ENCODE data around the gene UBE2E3. TPM values are rescaled to one million over a fixed set of nuclear protein-coding genes. Genes with fewer than 3 reads are reported as not detected.

Gene UBE2E3
- total and polyA plus RNA-seq, 9 donors = 105 to 161 (median 134) TPM

GRCh38 chr2:181042706-181043105, 62.3 kb downstream of the UBE2E3 start:
- H3K27ac ChIP-seq (ENCODE audit: low read length) = no peak overlapping the region
- DNase-seq = no peak
- H3K36me3 ChIP-seq (ENCODE audit: control insufficient read depth, insufficient read depth, low read length) = no peaks in the 10 kb centered on the region
- H3K4me3 ChIP-seq (ENCODE audit: low read length) = no peak overlapping the region
- H3K27me3 ChIP-seq (ENCODE audit: control insufficient read depth, insufficient read depth, low read length) = no peaks in the 10 kb centered on the region
- no peaks in the 10 kb centered on the region for H3K9me3 ChIP-seq (replicated peaks; ENCODE audit: control insufficient read depth, low read depth, low read length)
- WGBS (ENCODE audit: insufficient coverage) = no CpG with 5 or more reads among the region's 1 CpG
- H3K4me1 ChIP-seq (ENCODE audit: control insufficient read depth, insufficient read depth, low read length) = no peaks in the 10 kb centered on the region

- WGBS (ENCODE audit: insufficient coverage) = no CpG with 5 or more reads among the region's 1 CpG
- no peak overlapping the region for H3K4me3 ChIP-seq (ENCODE audit: low read length)
- H3K9me3 ChIP-seq (replicated peaks; ENCODE audit: control insufficient read depth, low read depth, low read length) = no peaks in the 10 kb centered on the region
- no peak for DNase-seq
- no peak overlapping the region for H3K27ac ChIP-seq (ENCODE audit: low read length)
- H3K4me1 ChIP-seq (ENCODE audit: control insufficient read depth, insufficient read depth, low read length) = no peaks in the 10 kb centered on the region
- H3K36me3 ChIP-seq (ENCODE audit: control insufficient read depth, insufficient read depth, low read length) = no peaks in the 10 kb centered on the region
- no peaks in the 10 kb centered on the region for H3K27me3 ChIP-seq (ENCODE audit: control insufficient read depth, insufficient read depth, low read length)
Measured at GRCh38 chr2:181046833-181047232, 66.4 kb downstream of the UBE2E3 start.

GRCh38 chr2:181047829-181048228, 67.4 kb downstream of the UBE2E3 start:
- 39% methylated on average over 2 of the region's 4 CpGs for WGBS (ENCODE audit: insufficient coverage)
- no peak for DNase-seq
- H3K4me1 ChIP-seq (ENCODE audit: control insufficient read depth, insufficient read depth, low read length) = no peaks in the 10 kb centered on the region

GRCh38 chr2:181051861-181052522, 71.6 kb downstream of the UBE2E3 start:
- no peak overlapping the region for H3K4me3 ChIP-seq (ENCODE audit: low read length)
- no peak for DNase-seq
- no peaks in the 10 kb centered on the region for H3K36me3 ChIP-seq (ENCODE audit: control insufficient read depth, insufficient read depth, low read length)
- H3K4me1 ChIP-seq (ENCODE audit: control insufficient read depth, insufficient read depth, low read length) = no peaks in the 10 kb centered on the region
- no peaks in the 10 kb centered on the region for H3K9me3 ChIP-seq (replicated peaks; ENCODE audit: control insufficient read depth, low read depth, low read length)
- H3K27me3 ChIP-seq (ENCODE audit: control insufficient read depth, insufficient read depth, low read length) = no peaks in the 10 kb centered on the region
- H3K27ac ChIP-seq (ENCODE audit: low read length) = no peak overlapping the region
- no CpG with 5 or more reads among the region's 3 CpGs for WGBS (ENCODE audit: insufficient coverage)

More at GRCh38 chr2:181047829-181048228, 67.4 kb downstream of the UBE2E3 start:
- Histone ChIP-seq H3K4me3 (ENCODE audit: low read length) (no peak overlapping the region), H3K36me3 (ENCODE audit: control insufficient read depth, insufficient read depth, low read length) (no peaks in the 10 kb centered on the region), H3K9me3 (replicated peaks; ENCODE audit: control insufficient read depth, low read depth, low read length) (no peaks in the 10 kb centered on the region), H3K27ac (ENCODE audit: low read length) (no peak overlapping the region), H3K27me3 (ENCODE audit: control insufficient read depth, insufficient read depth, low read length) (no peaks in the 10 kb centered on the region)

DNA sequence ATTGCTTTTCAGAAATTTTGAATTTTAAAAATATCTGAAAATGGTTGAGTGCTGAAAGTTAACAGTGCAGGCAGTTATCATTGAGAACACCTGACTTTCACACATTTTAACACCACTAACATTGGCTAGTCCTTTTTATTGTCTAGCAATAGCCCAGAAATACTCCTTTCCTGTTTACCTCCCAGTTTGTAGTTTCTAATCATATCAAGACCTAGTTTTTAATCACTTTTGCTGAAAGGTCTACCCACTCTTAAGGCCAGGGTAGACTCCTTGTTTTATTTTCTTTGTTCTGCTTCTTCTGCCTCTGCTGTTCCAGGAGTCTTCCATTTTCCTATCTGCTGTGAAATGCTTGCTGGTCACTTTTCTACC, 72.1 kb downstream of the UBE2E3 start:
- H3K4me1 ChIP-seq (ENCODE audit: control insufficient read depth, insufficient read depth, low read length) = no peaks in the 10 kb centered on the region
- no peak overlapping the region for H3K27ac ChIP-seq (ENCODE audit: low read length)
- H3K27me3 ChIP-seq (ENCODE audit: control insufficient read depth, insufficient read depth, low read length) = no peaks in the 10 kb centered on the region
- H3K36me3 ChIP-seq (ENCODE audit: control insufficient read depth, insufficient read depth, low read length) = no peaks in the 10 kb centered on the region
- no peaks in the 10 kb centered on the region for H3K9me3 ChIP-seq (replicated peaks; ENCODE audit: control insufficient read depth, low read depth, low read length)
- no peak overlapping the region for H3K4me3 ChIP-seq (ENCODE audit: low read length)
- DNase-seq = no peak

- H3K27ac ChIP-seq (ENCODE audit: low read length) = no peak overlapping the region
- WGBS (ENCODE audit: insufficient coverage) = no CpG with 5 or more reads among the region's 2 CpGs
- no peak for DNase-seq
- H3K9me3 ChIP-seq (replicated peaks; ENCODE audit: control insufficient read depth, low read depth, low read length) = no peaks in the 10 kb centered on the region
- H3K36me3 ChIP-seq (ENCODE audit: control insufficient read depth, insufficient read depth, low read length) = no peaks in the 10 kb centered on the region
- H3K27me3 ChIP-seq (ENCODE audit: control insufficient read depth, insufficient read depth, low read length) = no peaks in the 10 kb centered on the region
- H3K4me3 ChIP-seq (ENCODE audit: low read length) = no peak overlapping the region
- H3K4me1 ChIP-seq (ENCODE audit: control insufficient read depth, insufficient read depth, low read length) = no peaks in the 10 kb centered on the region
Measured at GRCh38 chr2:181054256-181054655, 73.9 kb downstream of the UBE2E3 start.

DNA sequence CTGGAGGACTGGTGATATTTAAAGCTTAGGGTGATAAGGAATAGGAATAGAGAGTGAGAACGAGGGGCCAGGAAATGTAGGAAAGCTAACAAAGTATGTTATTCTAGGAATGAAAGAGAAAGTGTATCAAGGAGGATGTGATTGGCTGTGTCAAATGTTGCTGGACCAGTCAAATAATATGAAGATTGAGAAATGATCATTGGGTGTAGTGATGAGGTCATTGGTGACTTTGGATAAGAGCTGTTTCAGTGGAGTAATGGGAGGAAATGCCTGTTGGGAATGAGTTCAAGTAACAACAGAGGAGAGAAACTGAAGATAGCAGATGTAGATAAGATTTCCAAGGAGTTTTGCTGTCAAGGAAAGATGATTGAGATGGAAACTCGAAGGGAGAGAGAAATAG, 74.4 kb downstream of the UBE2E3 start:
- no peak overlapping the region for H3K4me3 ChIP-seq (ENCODE audit: low read length)
- no peaks in the 10 kb centered on the region for H3K36me3 ChIP-seq (ENCODE audit: control insufficient read depth, insufficient read depth, low read length)
- no peak for DNase-seq
- H3K9me3 ChIP-seq (replicated peaks; ENCODE audit: control insufficient read depth, low read depth, low read length) = no peaks in the 10 kb centered on the region
- no peaks in the 10 kb centered on the region for H3K27me3 ChIP-seq (ENCODE audit: control insufficient read depth, insufficient read depth, low read length)
- 85% methylated on average over 2 of the region's 2 CpGs for WGBS (ENCODE audit: insufficient coverage)
- no peaks in the 10 kb centered on the region for H3K4me1 ChIP-seq (ENCODE audit: control insufficient read depth, insufficient read depth, low read length)
- no peak overlapping the region for H3K27ac ChIP-seq (ENCODE audit: low read length)

DNA sequence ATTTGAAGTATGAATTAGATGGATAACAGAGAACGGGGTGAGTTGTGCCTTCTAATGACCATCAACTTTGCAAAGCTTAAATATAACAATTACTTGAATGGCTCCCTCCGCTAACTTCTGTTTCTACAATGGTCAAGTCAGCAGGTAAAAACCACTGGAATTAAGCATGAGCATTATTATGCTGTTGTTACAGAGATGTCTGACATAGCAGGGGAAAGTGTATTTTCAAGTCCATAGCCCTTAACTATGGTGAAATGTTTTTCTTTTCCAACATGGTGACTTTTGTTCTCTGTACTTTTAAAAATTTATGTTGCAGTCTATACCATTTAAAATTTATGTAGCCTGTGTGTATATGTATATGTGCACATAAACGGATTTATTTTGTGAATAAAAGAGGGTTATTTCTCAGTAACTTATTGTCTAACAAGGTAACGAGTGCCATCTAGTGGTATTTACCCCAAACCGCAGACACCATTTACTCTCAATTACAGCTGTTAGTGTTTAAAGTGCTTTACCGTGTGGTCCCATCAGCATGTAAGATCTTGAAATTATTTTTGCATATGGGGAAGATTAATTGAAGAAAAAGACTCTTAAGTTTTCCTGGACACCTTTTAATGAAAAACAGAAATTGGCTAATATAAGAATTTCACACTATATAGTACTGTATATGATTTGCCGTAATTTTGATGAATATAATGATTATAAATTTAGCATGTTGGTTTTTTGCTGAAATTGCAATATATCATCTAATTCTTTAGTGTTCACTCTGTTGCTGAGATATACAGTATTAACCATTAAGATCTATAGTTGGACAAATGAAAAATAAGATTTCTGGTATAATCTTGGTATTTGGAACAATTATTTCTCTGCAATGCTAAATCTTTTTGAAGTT, 78.2 kb downstream of the UBE2E3 start:
- Histone ChIP-seq H3K27ac (ENCODE audit: low read length) (no peak overlapping the region), H3K36me3 (ENCODE audit: control insufficient read depth, insufficient read depth, low read length) (no peaks in the 10 kb centered on the region), H3K9me3 (replicated peaks; ENCODE audit: control insufficient read depth, low read depth, low read length) (no peaks in the 10 kb centered on the region), H3K27me3 (ENCODE audit: control insufficient read depth, insufficient read depth, low read length) (no peaks in the 10 kb centered on the region), H3K4me1 (ENCODE audit: control insufficient read depth, insufficient read depth, low read length) (no peaks in the 10 kb centered on the region), H3K4me3 (ENCODE audit: low read length) (no peak overlapping the region)
- no CpG with 5 or more reads among the region's 7 CpGs for WGBS (ENCODE audit: insufficient coverage)
- peak; percentile 8 for DNase-seq

DNA sequence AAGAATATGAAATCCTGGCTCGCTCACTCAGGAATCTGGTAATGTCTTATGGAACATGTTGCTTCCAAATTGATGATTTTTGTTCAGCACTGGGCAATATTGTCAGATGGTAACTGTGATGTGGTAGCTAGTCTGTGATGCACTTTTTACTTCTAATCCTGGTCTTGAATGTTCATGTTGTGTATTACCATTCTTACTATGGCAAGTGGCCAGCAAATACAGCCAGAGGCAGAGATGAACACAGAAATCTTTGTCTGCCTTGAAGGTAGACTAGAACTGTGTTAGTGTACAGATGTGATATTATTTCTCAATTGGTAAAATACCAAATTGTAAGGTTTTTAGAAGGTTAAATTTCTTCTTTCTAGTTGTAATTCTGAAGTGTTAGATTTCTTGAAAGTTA, 83.3 kb downstream of the UBE2E3 start:
- no peak overlapping the region for H3K4me3 ChIP-seq (ENCODE audit: low read length)
- H3K9me3 ChIP-seq (replicated peaks; ENCODE audit: control insufficient read depth, low read depth, low read length) = no peaks in the 10 kb centered on the region
- no peak overlapping the region for H3K27ac ChIP-seq (ENCODE audit: low read length)
- peak; percentile 6 for DNase-seq
- H3K36me3 ChIP-seq (ENCODE audit: control insufficient read depth, insufficient read depth, low read length) = no peaks in the 10 kb centered on the region
- 100% methylated on average over 1 of the region's 1 CpG for WGBS (ENCODE audit: insufficient coverage)
- no peaks in the 10 kb centered on the region for H3K4me1 ChIP-seq (ENCODE audit: control insufficient read depth, insufficient read depth, low read length)
- H3K27me3 ChIP-seq (ENCODE audit: control insufficient read depth, insufficient read depth, low read length) = no peaks in the 10 kb centered on the region

DNA sequence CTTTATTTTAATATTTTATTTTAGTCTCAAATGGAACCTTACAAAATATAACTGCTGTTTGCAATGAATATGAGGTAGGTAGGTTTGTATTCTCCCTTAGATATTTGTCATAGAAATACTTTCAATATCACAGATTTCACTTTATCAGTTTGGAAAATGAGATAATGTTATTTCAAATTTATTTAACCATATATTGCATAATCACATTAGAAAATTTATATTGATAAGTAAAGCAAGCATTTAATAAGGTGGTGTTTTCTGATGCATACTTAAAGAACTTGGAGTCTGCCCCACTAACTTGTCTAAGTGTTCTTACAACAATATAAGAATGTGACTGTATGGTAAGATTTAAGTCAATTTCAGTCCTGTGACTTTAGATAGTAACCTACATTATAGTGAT, 85.1 kb downstream of the UBE2E3 start:
- Histone ChIP-seq H3K9me3 (replicated peaks; ENCODE audit: control insufficient read depth, low read depth, low read length) (no peaks in the 10 kb centered on the region), H3K4me1 (ENCODE audit: control insufficient read depth, insufficient read depth, low read length) (no peaks in the 10 kb centered on the region), H3K27me3 (ENCODE audit: control insufficient read depth, insufficient read depth, low read length) (no peaks in the 10 kb centered on the region), H3K27ac (ENCODE audit: low read length) (no peak overlapping the region), H3K36me3 (ENCODE audit: control insufficient read depth, insufficient read depth, low read length) (no peaks in the 10 kb centered on the region), H3K4me3 (ENCODE audit: low read length) (no peak overlapping the region)
- no peak for DNase-seq
